Stomach (tissue), 4 donors: ENCODE data around the gene FAM25G.
"Not testable (repeated sequence)": the region's sequence is repeated elsewhere in the genome, so short reads cannot be mapped to it uniquely, and the experiment has no call there.

ENCODE experiments used
- CTCF ChIP-seq, 7 experiments: fragments of 450-650 bp in 4 of 7; fragments of 200-600 bp in 3 of 7; sonication (generic) in 3 of 7; IDR thresholded peaks; one replicate each; pipeline ENCODE4 v1.5.1; 2016 to 2019; ENCODE audit warnings: antibody characterized with exemption in 7 of 7, control low read depth in 2 of 7, mild to moderate bottlenecking in 1 of 7
- EP300 ChIP-seq: sonication (generic); formaldehyde crosslinking; IDR thresholded peaks from one replicate; pipeline ENCODE4 v1.6.1; 2017; ENCODE audit warnings: antibody characterized with exemption
- POLR2A ChIP-seq, 4 donors: fragments of 450-650 bp; IDR thresholded peaks; one replicate each; pipeline ENCODE4 v1.6.1; 2016; ENCODE audit warnings: antibody characterized with exemption in 4 of 4, control low read depth in 2 of 4, mild to moderate bottlenecking in 1 of 4, moderate library complexity in 1 of 4
- POLR2AphosphoS5 ChIP-seq, 3 donors: sonication (generic); formaldehyde crosslinking; IDR thresholded peaks; one replicate each; pipeline ENCODE4 v1.6.1; 2016; ENCODE audit warnings: antibody characterized with exemption in 3 of 3

- not testable (repeated sequence) for TF ChIP-seq CTCF (IDR thresholded peaks at IDR 0.05); POLR2A (IDR thresholded peaks at IDR 0.05); POLR2AphosphoS5 (IDR thresholded peaks at IDR 0.05); EP300
Observed at GRCh38 chr10:47480133-47480532, 11.4 kb downstream of the FAM25G start.
